HL-60/S4 (cell line): ENCODE results near the gene PYGO1.
"Not testable (repeated sequence)": the region's sequence is repeated elsewhere in the genome, so short reads cannot be mapped to it uniquely, and the experiment has no call there.

ENCODE experiments used
- in situ Hi-C: fragments of 300-500 bp; cut with MboI; formaldehyde crosslinking; loops from 2 replicates; pipeline ENCODE4 v1.14.3; 2022; ENCODE audit warnings: low sequenced_read_pairs

Gene PYGO1, protein sequence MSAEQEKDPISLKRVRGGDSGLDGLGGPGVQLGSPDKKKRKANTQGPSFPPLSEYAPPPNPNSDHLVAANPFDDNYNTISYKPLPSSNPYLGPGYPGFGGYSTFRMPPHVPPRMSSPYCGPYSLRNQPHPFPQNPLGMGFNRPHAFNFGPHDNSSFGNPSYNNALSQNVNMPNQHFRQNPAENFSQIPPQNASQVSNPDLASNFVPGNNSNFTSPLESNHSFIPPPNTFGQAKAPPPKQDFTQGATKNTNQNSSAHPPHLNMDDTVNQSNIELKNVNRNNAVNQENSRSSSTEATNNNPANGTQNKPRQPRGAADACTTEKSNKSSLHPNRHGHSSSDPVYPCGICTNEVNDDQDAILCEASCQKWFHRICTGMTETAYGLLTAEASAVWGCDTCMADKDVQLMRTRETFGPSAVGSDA

DNA sequence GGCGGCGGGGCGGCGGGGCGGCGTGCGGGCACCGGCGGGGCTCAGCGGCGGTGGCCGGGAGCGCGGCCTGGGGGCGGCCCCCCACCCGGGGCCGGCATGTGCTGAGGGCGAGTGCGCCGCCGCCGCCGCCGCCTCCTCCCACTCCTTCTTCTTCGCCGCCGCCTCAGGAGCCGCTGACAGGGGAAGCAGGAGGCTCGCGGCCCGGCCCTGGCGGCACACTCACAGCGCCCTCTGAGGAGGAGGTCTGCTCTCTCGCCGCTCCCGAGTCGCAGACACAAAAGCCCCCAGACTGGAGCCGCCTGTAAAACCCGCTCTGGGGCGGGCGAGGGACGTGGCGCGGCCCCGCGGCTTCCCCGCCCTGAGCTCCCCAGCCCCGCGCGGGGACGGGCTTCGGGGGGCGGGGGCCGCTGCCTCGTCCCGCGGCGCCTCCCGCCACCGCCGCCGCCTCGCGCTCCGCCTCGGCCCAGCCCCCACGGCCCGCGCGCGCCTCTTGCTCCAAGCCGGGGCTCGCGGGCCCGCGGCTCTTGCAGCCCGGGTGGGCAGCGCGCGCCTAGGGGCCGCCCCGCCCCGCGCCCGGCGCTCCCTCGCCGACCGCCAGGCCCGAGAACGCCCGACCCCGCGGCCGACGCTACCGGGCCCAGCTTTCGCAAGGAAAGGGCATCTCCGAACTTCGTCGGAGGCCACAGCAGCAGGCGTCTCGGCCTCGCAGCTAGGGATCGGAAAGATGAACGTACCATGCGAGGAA, at the start of gene PYGO1:
PYGO1 (minus strand) TSS at position 276 of the 745 bp plus-strand sequence. CDS start 462 bp downstream, outside the sequence.
- in situ Hi-C loops = no loop called here

DNA sequence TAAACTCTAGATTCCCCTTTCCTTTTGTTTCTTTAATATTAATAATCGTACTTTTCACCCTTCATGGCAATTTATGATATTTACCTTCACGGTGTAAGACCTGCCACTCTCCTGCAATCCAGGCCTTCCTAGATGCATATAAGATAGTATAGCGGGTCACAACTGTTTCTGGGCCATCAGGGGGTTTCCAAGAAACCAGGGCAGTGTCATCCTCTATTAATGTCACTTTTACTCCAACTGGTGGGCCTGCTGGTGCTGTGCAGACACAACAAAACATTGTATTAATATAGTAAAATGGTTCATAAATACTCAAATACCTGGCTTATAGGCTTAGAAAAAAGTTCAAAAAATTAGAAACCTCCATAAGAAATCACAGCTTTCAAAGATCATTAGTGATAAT, 48.9 kb upstream of the PYGO1 start:
- in situ Hi-C loops = no loop called here

DNA sequence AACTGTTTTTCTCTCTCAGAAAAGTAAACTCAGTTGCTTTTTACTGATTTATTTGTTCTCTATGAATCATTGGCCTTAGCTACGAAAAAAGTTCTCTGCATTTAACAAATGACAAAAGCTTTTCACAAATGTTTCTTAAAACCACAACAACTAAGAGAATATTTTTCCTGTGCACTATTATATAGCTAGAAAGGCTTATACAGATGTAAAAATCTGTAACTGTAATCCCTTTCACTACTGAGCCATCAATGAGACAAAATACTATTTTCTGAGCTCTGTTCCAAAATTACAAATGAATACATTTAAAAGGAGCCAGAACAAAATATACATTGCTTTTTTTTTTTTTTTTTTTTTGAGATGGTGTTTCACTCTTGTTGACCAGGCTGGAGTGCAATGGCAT, 45.6 kb upstream of the PYGO1 start:
- in situ Hi-C loops = no loop called here

DNA sequence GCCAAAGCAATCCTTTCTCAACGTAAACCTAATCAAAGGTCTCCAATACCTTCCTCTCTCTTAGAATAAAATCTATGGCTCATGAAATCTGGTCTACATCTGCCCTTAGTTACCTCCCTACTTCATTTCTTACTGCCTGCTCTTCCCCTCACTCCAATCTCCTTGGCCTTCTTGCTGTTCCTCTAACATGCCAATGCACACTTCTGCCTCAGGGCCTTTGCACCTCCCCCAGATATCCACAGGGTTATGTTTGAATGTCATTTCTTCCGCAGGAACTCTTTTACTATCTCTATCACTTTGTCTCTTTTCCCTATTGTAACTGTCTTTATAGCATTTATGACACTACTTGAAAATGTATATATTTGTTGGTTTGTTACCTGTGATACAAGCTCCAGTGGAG, 44.3 kb upstream of the PYGO1 start:
- in situ Hi-C loops = no loop called here

DNA sequence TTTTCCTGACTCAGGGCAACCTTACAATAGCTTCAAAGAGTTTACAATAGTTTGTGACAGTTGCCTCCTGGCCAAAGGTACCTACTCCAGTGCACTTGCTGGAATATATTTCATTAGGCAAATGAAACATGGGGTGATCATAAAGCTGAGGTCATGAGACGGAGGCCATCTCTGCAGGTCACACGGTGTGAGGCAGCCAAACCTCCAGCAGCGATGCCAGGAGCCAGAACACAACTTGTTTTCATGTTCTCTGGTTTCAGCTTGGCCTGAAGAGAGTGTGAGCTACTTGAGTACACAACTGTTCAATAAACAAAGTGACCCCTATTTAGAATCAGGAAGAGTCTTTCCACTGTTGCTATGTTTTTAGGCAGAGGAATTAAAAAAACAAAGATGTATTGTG, 42.7 kb upstream of the PYGO1 start:
- in situ Hi-C loops = no loop called here

DNA sequence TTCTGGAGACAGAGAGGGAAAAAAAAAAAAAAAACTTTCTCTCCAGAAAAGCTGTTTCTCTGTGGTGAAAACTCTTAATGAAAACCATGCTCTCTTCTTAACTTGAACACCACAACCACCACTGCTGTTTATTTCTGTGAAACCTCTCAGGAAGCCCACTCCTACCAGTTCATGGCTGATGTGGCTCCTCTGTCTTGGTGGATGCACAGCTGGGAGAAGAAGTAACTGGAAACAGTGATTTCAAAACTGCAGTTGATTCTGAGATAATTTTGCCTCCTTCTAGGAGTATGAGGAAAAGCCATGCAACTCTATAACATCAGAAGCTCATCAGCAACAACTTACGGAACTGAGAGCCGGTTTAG, 40.2 kb upstream of the PYGO1 start:
- in situ Hi-C loops = no loop called here

DNA sequence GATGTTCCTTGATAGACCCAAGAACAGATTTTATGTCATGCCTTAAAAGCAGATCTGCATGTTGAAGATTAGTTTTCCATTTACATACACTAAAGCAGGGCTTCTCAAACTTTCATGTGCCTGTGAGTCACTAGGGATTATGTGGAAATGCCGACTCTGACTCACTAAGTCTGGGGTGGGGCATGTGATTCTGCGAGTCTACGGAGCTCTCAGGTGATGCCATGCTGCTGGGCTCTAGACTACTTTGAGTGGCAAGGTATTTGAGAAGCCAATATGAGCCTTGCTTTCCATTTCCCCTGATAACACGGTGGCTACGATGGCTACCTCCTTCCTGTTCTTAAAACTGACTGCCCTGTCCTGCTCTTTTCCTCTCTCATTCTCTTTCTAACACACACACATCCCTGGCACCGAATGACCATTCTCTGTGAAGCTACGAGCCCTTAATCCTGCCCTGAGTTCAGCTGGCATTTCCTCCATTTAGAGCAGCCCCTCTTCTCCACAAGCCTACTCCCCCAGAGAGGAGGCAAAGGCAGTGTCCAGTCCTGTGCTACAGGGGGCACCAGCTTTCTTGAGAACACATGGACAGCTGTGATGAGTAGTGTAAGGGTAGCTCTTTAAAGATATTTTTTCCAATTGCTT, 39.7 kb upstream of the PYGO1 start:
- in situ Hi-C loops = no loop called here

DNA sequence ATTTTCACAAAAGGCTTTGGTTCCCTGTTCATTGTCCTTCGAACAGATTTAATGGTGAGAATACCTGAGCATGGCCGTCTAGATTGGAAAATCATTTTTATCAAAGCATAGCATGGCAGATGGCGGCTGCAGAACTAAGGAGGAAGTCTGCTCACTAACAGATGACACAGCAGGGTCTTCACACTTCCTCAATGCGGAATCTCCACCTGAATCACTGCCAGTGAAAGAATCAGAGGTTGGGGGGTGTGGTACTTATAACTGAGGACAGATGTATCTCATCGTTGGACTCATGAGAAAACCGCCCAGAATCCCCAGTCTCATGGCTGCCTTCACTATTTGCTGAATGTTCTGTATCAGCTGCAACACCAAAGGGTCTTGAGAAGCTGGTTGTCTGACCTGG, 31.6 kb upstream of the PYGO1 start:
- in situ Hi-C loops = no loop called here

DNA sequence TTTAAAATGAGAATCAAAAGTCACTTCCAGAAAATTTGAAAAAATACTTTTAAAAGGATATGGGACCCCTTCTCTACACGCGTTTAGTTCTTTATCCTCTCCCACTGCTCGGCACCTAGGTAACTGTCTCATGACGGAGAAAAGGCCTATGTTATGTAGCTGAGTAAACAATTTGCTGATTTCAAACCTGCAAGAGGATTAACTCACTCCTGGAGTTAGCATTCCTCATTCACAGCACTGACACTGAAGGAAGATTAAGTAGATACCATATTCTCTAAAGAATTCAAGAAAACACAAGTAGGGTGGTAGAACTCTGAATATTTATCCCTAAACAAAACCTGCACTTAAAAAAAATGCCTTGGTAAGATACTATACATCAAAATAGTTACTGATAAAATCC, 30.2 kb upstream of the PYGO1 start:
- in situ Hi-C loops = no loop called here

DNA sequence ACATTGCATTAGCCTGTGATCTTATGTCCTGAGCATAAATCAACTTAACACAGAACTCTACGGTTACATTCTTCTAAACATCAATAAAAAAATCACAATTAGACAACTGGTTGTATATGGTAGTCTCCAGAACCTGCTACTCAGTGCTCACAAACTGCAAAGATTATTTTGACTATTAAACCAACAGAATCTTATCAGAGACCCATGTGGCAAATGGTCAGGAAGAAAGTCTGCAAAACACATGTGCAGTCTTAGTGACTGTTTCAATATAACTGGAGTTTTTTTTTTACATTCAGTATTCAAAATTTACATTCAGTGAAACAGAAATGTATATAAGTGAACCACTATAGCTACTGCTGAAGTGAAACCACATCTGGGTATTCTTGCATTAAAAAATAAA, 27.3 kb upstream of the PYGO1 start:
- in situ Hi-C loops = no loop called here

DNA sequence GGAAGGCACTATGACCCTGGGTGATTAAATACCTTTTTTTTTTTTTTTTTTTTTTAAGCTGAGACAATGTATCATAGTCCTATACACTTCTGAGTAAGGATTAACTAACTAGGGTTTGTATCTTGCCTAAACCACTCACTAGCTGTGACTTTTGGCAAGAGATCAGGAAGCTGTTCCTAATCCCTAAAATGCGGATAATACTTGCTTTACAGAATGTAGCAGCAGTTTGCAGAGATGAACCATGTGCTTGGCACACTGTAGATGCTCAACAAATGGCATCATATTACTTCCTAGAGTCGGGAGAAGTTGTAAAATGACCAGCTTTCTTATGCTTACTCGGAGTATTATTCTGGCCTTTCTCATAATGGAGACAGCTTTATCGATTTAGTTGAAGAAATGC, 25.6 kb upstream of the PYGO1 start:
- in situ Hi-C loops = no loop called here

DNA sequence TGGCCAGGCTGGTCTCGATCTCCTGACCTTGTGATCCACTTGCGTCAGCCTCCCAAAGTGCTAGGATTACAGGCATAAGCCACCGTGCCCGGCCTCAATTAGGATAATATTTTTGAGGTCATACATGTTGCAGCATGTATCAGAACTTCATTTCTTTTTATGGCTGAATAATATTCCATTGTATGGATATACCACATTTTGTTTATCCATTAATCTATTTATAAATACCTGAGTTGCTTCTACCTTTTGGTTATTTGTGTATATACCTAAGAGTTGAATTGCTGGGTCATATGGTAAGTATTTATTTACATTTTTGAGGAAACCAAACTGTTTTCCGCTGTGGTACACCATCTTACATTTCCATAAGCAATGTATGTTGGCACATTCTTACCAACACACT, 18.1 kb upstream of the PYGO1 start:
- in situ Hi-C loops = no loop called here

DNA sequence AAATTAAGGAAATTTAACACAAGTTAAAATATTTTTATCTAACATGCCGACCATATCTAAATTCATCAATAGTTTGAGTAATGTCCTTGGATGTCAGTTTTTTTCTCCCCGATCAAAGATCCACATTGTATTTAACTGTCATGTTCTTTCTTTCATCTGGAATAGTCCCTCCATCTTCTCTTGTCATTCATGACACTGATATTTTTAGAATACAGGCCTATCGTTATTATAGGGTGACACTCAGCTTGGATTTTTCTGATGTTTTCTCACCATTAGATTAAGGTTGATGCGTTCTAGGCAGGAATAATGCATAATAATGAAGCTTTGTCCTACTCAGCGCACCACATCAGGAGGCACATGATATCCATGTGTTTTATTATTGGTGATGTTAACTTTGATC, 13.2 kb upstream of the PYGO1 start:
- in situ Hi-C loops = no loop called here

DNA sequence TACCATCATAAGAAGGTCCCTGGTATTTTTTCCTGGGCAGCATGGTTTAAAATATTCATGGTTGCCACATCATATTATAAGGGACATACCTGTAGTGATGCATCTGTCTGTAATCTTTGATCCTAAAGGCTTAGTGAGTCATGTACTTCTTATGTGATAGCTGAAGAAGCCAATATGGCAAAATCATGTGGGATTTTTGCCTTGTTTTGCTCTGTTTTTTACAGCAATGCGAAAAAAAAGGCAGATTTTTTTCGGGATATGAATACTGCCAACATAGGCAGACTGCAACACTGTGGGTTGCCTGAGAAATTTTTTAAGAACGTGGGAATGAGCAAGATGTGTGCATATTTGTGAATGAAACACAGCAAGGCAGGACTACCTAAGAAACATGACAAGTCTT, 11.3 kb upstream of the PYGO1 start:
- in situ Hi-C loops = no loop called here

DNA sequence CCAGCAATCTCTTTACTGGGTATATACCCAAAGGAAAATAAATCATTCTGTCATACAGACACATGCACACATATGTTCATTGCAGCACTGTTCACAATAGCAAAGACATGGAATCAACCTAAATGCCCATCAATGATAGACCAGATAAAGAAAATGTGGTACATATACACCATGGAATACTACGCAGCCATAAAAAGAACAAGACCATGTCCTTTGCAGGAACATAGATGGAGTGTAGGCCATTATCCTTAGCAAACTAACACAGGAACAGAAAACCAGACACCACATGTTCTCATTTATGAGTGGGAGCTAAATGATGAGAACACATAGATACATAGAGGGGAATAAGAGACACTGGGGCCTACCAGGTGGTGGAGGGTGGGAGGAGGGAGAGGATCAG, 4.9 kb upstream of the PYGO1 start:
- in situ Hi-C loops = not testable (repeated sequence)

DNA sequence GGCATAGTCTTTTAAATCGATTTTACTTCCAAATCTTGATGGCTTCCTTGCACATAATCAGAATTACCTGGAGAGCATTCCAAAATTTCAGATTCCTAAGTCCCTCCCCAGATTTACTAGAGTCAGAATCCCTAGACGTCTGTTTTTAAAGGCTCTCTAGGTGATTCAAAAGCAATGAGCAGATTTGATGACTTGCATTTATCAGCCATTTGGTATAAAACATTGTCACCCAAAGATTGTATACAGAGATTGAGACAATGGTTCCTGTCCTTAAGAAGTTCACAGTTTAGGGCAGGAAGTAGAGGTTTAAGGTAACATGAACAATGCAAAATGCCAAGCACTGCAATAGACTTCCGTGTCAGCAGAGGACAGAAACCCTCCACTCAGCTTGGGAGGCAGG, 2.6 kb upstream of the PYGO1 start:
- in situ Hi-C loops = no loop called here

DNA sequence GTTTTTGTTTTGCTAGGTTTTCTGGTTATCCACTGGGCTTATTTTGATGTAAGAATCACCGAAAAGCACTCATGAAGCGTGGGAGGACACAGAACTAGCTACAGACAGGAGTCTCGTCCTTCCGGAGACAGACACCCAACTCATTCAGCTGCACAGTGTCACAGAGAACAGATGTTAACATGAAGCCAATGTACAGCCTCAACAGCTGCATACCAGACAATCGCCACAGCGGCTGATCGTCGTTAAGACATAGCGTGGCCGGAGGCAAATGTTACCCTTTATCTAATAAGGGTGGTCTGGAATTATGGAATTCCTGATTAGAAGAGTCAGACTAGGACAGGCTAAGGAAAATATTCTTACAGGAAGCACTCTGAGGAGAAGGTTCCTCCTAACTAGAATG, 1.1 kb upstream of the PYGO1 start:
- in situ Hi-C loops = no loop called here

DNA sequence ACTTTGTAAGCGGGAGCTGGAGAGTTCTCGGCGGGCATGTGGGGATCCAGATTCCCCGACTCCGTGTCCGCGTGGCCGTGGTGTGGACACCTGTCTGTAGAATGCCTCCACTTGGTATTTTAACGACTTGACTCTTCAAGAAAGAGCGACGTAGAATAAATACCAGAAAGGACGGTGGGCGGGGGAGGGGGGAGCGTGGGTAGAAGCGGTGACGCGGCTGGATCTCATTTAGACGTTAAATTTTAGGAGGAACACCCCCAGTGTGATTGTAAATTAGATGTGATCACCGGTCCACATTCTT, 620 bp upstream of the PYGO1 start:
- in situ Hi-C loops = no loop called here

DNA sequence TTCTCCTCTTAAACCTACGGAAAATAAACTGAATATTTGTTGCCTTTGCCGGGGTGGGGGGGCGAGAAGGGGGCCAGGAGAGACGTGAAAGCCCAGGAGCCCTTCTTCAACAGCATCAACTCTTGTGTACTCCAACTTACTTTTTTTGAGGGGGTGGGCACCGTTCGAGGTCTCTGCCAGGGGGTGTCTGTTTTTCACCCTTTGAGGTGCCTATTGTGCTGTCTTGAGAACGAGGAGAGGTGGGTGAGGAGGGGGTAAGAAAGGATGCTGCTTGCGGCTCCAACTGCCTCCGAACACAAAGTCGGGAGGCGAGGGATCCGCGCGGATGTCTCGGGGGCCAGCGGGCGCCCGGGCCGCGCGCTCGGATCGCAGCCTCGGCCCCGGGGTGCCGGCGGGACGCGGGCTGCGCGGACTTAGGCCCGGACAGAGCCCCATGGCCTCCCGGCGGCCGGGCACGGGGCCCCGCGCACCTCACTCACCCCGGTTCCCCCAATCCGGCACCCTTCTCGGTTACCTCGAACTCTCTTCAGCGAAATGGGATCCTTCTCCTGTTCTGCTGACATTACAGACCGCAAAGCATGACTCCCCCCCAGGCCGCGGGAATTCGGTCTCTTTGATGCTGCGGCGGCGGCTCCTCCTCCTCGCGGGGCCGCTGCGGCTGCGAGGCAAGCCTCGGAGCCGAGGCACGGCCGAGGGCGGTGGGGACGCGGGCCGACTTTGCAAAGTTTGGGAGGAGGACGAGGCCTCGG, 650 bp downstream of the PYGO1 start:
- in situ Hi-C loops = no loop called here

DNA sequence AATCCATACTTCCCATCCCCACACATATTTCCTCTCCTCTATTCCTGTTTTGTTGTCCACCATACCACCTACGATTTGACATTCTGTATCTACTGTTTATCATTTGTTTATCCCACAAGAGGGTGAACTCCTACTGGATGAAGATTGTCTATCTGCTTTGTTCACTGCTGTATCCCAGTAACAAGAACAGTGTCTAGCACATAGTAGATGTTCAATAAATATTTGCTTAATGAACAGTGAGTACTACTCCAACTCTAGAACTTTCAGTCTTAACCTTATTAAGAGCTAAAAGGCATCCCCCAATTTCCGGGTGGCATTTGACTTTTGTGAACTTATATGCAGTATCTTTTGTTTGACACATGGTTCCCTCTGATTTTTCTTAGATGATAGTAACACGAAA, 1.3 kb downstream of the PYGO1 start:
- in situ Hi-C loops = no loop called here

DNA sequence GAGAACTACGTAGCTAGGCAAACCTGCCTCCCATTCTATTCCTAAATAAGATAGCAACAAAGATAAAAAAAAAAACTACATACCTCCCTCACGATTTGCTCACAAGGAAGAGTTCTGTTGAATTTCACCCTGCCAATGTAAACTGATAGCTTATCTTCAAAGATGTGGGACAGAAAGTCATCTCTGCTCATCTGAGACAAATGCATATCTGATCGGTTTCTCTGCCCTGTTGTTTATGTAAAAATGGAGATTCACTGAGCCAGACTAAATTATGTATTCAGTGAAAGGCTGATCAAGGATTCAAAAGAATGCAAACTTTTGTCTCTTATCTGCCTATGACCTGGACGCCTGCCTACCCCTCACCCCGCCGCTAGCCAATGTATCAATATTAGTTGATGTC, 11.2 kb downstream of the PYGO1 start:
- in situ Hi-C loops = no loop called here

DNA sequence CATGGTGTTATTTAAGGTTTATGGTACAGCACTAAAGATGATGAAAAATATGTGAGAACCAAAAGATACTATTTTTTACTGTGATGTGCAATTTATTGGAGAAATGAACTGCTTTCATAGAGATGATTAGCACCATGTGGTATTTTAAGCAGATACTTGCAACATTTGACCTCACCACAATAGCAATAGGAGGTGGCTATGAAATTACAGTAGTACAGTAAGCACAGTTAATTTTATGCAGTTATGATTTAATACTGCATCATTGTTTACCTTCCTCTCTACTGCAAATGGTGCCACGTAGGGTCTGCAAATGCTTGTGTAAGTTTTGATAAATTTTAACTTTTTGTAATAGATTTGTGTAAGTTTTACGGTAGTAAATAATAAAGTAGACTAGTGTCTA, 14.0 kb downstream of the PYGO1 start:
- in situ Hi-C loops = no loop called here
